ENCODE data around the gene NUFIP1. TPM values are rescaled to one million over a fixed set of nuclear protein-coding genes. Genes with fewer than 3 reads are reported as not detected.

NUFIP1 gene
- total and polyA plus RNA-seq, 2 of the 8 experiments (the other 6 are each of a cell fraction or from before 2014, with no cell fraction given) = 4.6 to 16.6 TPM

GRCh38 chr13:45004096-45004495, 14.8 kb upstream of the NUFIP1 start (continued):
- no peak for TF ChIP-seq SP1 (IDR thresholded peaks at IDR 0.05; ENCODE audit: low read depth, low read length)
- TF ChIP-seq RFX5 (IDR thresholded peaks at IDR 0.05; ENCODE audit: borderline replicate concordance, low read depth, low read length) = no peak
- TF ChIP-seq CHD1 (IDR thresholded peaks at IDR 0.05; ENCODE audit: low read depth, low read length) = no peak
- TF ChIP-seq CEBPB (IDR thresholded peaks at IDR 0.05; ENCODE audit: low read depth, low read length) = no peak
- TF ChIP-seq POLR2A (IDR thresholded peaks at IDR 0.05; ENCODE audit: control extremely low read depth in 1 of 2, low read depth in 2 of 2, low read length in 2 of 2) = no peak
- no peak for TF ChIP-seq BRCA1 (IDR thresholded peaks at IDR 0.05; ENCODE audit: low read depth, low read length)
- no peak for TF ChIP-seq EGR1 (IDR thresholded peaks at IDR 0.05; ENCODE audit: borderline replicate concordance, low read depth, low read length)
